Activated T-cell treated with anti-CD3 and anti-CD28 coated beads, Interleukin-2, amount 50 U/mL, for 24 hours (primary cell): ENCODE results near the gene MAPKAP1.

Source experiments
- DNase-seq: peaks from one replicate; pipeline ENCODE4 v3.0.0-alpha.2; 2020
- H3K27ac Mint-ChIP-seq: 2 replicates; pipeline ENCODE4 v1.8.0; 2020; ENCODE audit warnings: mild to moderate bottlenecking, mixed read lengths
- H3K27me3 Mint-ChIP-seq: 2 replicates; pipeline ENCODE4 v1.8.0; 2020; ENCODE audit warnings: mixed read lengths
- H3K36me3 Mint-ChIP-seq: 2 replicates; pipeline ENCODE4 v1.8.0; 2020; ENCODE audit warnings: low read depth, mixed read lengths
- H3K4me1 Mint-ChIP-seq: 2 replicates; pipeline ENCODE4 v1.8.0; 2020; ENCODE audit warnings: low read depth, mixed read lengths
- H3K4me3 Mint-ChIP-seq: 2 replicates; pipeline ENCODE4 v1.8.0; 2020; ENCODE audit warnings: mild to moderate bottlenecking, moderate library complexity, mixed read lengths
- H3K9me3 Mint-ChIP-seq: 2 replicates; pipeline ENCODE4 v1.8.0; 2020; ENCODE audit warnings: mixed read lengths

MAPKAP1 gene

DNA sequence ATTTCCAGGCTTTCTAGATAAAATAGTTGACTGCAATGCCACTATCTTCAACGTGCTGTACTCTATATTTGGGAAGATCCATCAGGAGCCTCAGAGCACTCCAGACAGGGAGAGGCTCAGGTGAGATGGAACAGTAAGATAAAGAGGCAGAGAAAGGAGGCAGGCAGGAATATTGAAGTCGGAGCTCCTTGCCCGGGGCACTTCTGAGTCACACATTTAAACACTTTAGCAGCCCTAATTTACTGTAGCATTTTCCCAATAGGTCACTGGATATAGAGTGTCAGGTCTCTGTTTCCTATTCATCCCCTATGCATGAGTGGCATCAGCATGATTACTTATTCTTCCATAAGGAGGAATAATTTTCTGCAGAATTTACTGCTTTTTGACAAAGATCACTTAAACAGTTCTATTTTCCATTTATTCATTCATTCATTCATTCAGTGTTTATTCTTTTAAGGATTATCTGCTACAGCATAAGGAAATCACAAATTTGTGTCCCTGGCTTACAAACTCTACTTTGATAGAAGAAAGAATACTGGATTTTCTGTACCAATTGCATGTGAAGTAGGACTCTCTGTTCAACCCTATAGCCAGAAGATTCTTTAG is 170.7 kb downstream of the MAPKAP1 start:
- DNase-seq: no peak
- peaks cover 19% of the 10 kb centered on the region for H3K4me1 Mint-ChIP-seq
- H3K36me3 Mint-ChIP-seq: peaks cover 48% of the 10 kb centered on the region
- no peak overlapping the region for H3K4me3 Mint-ChIP-seq
- no peak overlapping the region for H3K27ac Mint-ChIP-seq
- H3K27me3 Mint-ChIP-seq: no peaks in the 10 kb centered on the region
- no peaks in the 10 kb centered on the region for H3K9me3 Mint-ChIP-seq

- DNase-seq: no peak
- H3K9me3 Mint-ChIP-seq: no peaks in the 10 kb centered on the region
- H3K4me3 Mint-ChIP-seq: no peak overlapping the region
- no peaks in the 10 kb centered on the region for H3K27me3 Mint-ChIP-seq
- H3K27ac Mint-ChIP-seq: no peak overlapping the region
- peaks cover 21% of the 10 kb centered on the region for H3K4me1 Mint-ChIP-seq
- peaks cover 38% of the 10 kb centered on the region for H3K36me3 Mint-ChIP-seq
Observed at GRCh38 chr9:125534971-125535701, 171.9 kb downstream of the MAPKAP1 start.

DNA sequence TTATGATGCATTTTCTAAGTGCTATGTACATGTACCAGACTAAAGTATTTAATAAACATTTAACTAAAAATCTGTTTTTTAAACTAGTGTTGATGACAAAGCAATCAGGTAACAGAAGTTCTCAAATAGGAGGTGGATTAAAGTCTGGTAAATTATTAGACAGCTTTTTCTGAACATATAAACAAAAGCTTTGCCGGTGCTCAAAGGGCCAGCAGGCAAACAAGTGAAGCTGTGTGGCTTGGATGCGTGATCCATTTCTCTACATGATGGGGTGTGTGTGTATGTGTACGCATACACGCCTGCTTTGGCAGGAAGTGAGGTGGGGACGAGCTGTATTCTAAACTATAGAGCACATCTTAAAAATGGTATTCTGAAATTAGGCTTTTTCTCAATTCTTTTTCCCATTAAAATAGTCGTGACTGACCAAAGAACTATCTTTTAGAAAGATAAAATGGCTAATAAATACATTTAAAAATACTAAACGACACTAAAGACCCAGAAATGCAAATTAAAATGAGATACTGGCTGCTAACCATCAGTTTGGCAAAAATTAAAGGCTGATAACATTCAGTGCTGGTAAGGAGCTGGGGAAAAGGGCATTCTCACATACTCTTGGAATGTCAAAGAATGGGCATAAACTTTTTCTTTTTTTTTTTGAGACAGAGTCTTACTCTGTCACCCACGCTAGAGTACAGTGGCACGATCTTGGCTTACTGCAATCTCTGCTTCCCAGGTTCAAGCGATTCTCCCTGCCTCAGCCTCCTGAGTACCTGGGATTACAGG is 174.0 kb downstream of the MAPKAP1 start:
- H3K27ac Mint-ChIP-seq: no peak overlapping the region

DNA sequence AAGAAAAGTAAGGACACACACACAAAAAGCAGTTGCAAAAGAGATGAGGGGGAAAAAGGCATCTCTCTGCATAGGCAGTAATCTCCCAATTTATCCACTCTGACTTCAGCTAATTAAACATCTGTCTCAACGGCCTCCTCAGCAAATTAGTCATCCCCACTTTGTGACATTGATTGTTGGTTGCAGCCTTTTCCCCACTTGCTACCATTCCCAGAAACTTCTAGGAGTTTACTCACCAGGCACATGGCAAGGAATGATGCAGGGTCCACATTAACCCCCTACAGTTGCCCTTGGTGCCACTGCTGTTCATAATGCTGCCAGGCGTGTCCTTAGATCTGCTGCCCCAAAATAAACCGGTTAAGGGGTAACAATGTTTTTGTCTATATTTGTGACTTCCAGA is 174.6 kb downstream of the MAPKAP1 start:
- Mint-ChIP-seq H3K4me3 (no peak overlapping the region), H3K9me3 (no peaks in the 10 kb centered on the region), H3K36me3 (peaks cover 27% of the 10 kb centered on the region), H3K27me3 (no peaks in the 10 kb centered on the region), H3K27ac (no peak overlapping the region), H3K4me1 (peaks cover 41% of the 10 kb centered on the region)
- no peak for DNase-seq

More for the DNA sequence above, 174.0 kb downstream of the MAPKAP1 start:
- no peak for DNase-seq
- H3K36me3 Mint-ChIP-seq: peaks cover 27% of the 10 kb centered on the region
- peaks cover 35% of the 10 kb centered on the region for H3K4me1 Mint-ChIP-seq
- no peaks in the 10 kb centered on the region for H3K9me3 Mint-ChIP-seq
- no peaks in the 10 kb centered on the region for H3K27me3 Mint-ChIP-seq
- H3K4me3 Mint-ChIP-seq: no peak overlapping the region

- H3K27me3 Mint-ChIP-seq: no peaks in the 10 kb centered on the region
- H3K4me3 Mint-ChIP-seq: no peak overlapping the region
- H3K27ac Mint-ChIP-seq: peak overlapping the region; percentile 57
- DNase-seq: no peak
- H3K9me3 Mint-ChIP-seq: no peaks in the 10 kb centered on the region
- peaks cover 27% of the 10 kb centered on the region for H3K36me3 Mint-ChIP-seq
- peaks cover 57% of the 10 kb centered on the region for H3K4me1 Mint-ChIP-seq
Observed at GRCh38 chr9:125529589-125530515, 177.2 kb downstream of the MAPKAP1 start.

DNA sequence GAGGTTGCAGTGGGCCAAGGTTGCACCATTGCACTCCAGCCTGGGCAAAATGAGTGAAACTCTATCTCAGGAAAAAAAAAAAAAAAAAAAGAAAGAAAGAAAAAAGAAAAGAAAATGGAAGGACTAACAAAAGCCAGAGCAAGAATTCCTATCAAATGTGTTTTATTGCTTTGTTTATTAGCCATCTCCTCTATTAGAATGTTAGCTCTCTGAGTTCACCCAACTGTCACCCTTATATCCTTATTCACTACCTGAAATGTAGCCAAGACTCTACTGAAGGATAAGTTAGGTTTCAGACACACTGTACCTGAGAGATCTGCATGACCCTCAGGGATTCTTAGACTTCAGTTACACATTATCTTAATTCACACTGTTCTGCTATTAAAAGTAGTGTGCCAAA is 177.9 kb downstream of the MAPKAP1 start:
- no peaks in the 10 kb centered on the region for H3K27me3 Mint-ChIP-seq
- peaks cover 62% of the 10 kb centered on the region for H3K4me1 Mint-ChIP-seq
- H3K27ac Mint-ChIP-seq: no peak overlapping the region
- DNase-seq: no peak
- no peak overlapping the region for H3K4me3 Mint-ChIP-seq
- H3K36me3 Mint-ChIP-seq: peaks cover 30% of the 10 kb centered on the region
- H3K9me3 Mint-ChIP-seq: no peaks in the 10 kb centered on the region

DNA sequence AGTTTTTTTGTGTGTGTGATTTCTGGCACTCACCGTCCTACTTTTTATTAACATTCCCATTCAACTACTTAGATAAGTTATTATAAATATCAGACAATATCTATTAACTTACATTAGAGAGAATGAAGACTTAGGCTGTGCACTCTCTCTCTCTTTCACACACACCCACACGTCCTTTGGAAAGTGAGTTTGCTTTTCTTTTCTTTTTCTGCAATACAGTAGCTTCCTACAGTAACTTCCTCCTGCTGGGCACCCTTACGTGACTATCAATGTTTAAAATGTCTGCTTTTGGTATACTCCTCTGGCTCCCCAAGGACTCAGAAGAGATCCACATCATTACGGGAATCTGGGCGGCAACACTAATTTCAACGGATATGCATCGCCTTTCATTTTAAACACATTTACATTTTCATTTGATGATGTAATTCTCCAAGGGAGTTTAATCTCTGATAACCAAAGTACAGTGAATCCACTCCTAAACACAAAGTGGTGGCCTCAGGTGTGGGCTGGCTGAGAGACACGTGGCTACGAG is 179.5 kb downstream of the MAPKAP1 start:
- H3K27ac Mint-ChIP-seq: peak overlapping the region; percentile 14
- peaks cover 31% of the 10 kb centered on the region for H3K36me3 Mint-ChIP-seq
- H3K4me1 Mint-ChIP-seq: peaks cover 76% of the 10 kb centered on the region
- H3K4me3 Mint-ChIP-seq: no peak overlapping the region
- no peak for DNase-seq
- no peaks in the 10 kb centered on the region for H3K9me3 Mint-ChIP-seq
- no peaks in the 10 kb centered on the region for H3K27me3 Mint-ChIP-seq

- Mint-ChIP-seq H3K27me3 (no peaks in the 10 kb centered on the region), H3K27ac (no peak overlapping the region), H3K9me3 (no peaks in the 10 kb centered on the region), H3K4me3 (no peak overlapping the region), H3K4me1 (peaks cover 79% of the 10 kb centered on the region), H3K36me3 (peaks cover 27% of the 10 kb centered on the region)
- no peak for DNase-seq
Observed at GRCh38 chr9:125525921-125526631, 180.9 kb downstream of the MAPKAP1 start.

DNA sequence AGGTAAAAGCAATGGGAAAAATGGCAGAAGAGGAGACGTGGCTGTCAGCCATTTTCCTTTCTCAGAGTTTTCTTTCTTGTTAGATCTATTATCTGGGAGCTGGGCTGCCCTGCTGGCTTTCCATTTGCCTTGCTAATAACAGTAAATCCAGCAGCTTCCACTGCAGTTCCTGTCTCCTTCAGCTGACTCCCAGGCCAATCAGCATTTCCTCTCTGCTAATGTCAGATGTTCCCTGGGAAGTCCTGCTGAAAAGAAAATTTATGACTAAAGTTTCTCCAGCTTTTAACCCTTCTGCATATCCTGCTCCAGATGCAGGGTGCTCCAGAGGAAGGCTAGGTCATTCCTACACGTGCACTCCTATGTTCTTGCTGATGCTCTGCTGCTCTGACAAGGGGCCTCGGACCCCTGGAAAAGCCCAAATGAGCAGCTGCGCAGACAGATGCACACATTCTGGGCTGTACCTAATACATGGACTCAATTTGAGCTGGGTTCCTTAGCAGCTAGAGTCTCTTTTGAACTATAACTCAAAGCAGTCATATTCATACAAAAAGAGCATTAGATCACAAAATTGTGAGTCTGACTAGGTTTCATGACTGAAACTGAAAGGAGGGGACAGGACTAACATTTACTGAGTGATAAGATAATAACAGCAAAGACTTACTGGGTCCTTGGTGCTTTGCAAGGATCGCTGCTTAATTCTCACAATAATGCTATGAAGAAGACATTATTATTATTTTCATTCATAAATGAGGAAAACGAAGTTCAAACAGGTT is 182.2 kb downstream of the MAPKAP1 start:
- DNase-seq: no peak
- Mint-ChIP-seq H3K4me1 (peaks cover 79% of the 10 kb centered on the region), H3K27me3 (no peaks in the 10 kb centered on the region), H3K27ac (peak overlapping the region; percentile 75), H3K36me3 (peaks cover 38% of the 10 kb centered on the region), H3K9me3 (no peaks in the 10 kb centered on the region), H3K4me3 (no peak overlapping the region)

- no peak overlapping the region for H3K27ac Mint-ChIP-seq
- no peaks in the 10 kb centered on the region for H3K27me3 Mint-ChIP-seq
Observed at GRCh38 chr9:125523681-125524080, 183.3 kb downstream of the MAPKAP1 start.

DNA sequence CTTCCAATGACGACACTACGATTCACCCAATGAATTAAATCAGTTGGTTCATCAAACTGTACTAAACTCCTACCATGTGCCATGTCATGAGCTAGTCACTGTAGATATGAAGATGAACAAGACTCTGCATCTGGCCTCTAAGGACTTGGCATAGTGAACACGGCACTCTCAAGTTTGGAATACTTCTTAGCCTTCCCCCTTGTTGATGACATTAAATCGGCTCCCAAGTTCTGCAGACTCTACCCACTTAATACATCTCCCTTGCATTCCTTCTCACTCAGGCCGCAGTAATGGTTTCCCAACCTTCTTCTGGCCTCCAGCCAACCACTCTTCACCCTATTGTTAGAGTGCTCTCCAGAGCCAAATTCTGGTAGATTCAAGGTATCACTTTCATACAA is 184.7 kb downstream of the MAPKAP1 start:
- no peak for DNase-seq
- peaks cover 62% of the 10 kb centered on the region for H3K4me1 Mint-ChIP-seq
- H3K4me3 Mint-ChIP-seq: peak overlapping the region; percentile 65
- H3K27me3 Mint-ChIP-seq: no peaks in the 10 kb centered on the region
- peak overlapping the region; percentile 97 for H3K27ac Mint-ChIP-seq
- H3K36me3 Mint-ChIP-seq: peaks cover 36% of the 10 kb centered on the region
- H3K9me3 Mint-ChIP-seq: no peaks in the 10 kb centered on the region

More at GRCh38 chr9:125523681-125524080, 183.3 kb downstream of the MAPKAP1 start:
- Mint-ChIP-seq H3K9me3 (no peaks in the 10 kb centered on the region), H3K36me3 (peaks cover 36% of the 10 kb centered on the region), H3K4me1 (peaks cover 72% of the 10 kb centered on the region), H3K4me3 (no peak overlapping the region)
- no peak for DNase-seq

DNA sequence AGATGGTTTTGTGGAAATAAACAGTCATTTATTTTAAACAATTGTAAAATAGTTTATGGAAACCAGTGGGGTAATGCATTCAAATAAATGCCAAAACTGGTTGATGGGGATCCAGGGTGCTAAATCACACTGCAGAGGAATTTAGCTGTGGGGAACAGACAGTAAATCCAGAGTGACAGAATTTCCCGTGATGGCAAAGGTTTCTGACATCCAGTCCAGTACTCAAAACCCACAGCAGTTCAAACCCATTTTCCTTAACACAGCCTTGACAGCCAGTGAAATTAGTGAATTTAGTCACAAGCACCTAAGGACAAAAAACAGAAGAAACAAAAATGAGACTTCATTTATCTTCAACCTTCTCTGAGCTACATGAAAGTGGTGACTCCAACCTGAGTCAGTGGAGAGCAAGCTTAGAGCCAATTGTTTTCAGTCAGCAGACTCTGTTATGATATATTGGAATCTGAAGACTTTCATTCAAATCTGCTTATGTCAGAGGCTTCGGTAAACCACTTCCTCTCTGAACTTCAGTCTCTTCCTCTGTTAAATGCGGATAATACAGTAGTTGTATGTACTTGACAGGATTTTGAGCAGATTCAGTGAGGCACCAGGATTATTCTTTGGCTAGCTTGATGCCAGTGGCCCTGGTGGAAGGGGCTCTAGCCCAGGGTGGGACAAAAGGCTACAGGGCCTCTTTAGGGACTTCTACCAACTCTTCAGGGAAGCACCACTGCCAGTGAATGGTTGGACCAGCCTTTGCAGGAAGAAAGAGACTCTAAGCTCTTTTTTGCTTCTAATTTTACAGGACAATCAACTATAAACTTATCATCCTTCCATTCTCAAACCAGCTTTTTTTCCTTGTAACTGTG is 185.3 kb downstream of the MAPKAP1 start:
- Mint-ChIP-seq H3K4me1 (peaks cover 60% of the 10 kb centered on the region), H3K27me3 (no peaks in the 10 kb centered on the region), H3K36me3 (peaks cover 41% of the 10 kb centered on the region), H3K9me3 (no peaks in the 10 kb centered on the region), H3K4me3 (peak overlapping the region; percentile 65), H3K27ac (peak overlapping the region; percentile 97)
- peak; percentile 63 for DNase-seq
